ENCODE data around the gene SMIM35.

SMIM35 gene

GRCh38 chr11:117989351-117990102 lies 97.2 kb downstream of the SMIM35 start:
- no peak overlapping the region for H3K9ac ChIP-seq (ENCODE audit: low read length)

GRCh38 chr11:117986981-117987574 lies 99.7 kb downstream of the SMIM35 start:
- Histone ChIP-seq H3K4me2 (ENCODE audit: low read depth, low read length, poor library complexity, severe bottlenecking) (peak overlapping the region; percentile 98), H3K9ac (ENCODE audit: low read length) (peak overlapping the region; percentile 87), H3K79me2 (ENCODE audit: insufficient read depth, low read length) (peaks cover 47% of the 10 kb centered on the region), H3K9me2 (replicated peaks; ENCODE audit: insufficient read depth, low read length) (no peaks in the 10 kb centered on the region), H2AFZ (ENCODE audit: low read depth, low read length, severe bottlenecking) (no peak overlapping the region), H3K27ac (ENCODE audit: low read depth, low read length) (peak overlapping the region; percentile 75), H3K9me3 (ENCODE audit: insufficient read depth, low read length) (no peaks in the 10 kb centered on the region), H3F3A (ENCODE audit: insufficient read depth) (peaks cover 4% of the 10 kb centered on the region; the same call in 1 of the 2 replicates), H4K20me1 (ENCODE audit: low read depth, low read length) (no peaks in the 10 kb centered on the region), H3K27me3 (ENCODE audit: low read length) (no peaks in the 10 kb centered on the region), H3K36me3 (ENCODE audit: low read length) (peaks cover 18% of the 10 kb centered on the region), H3K4me3 (ENCODE audit: insufficient read depth, low read length, poor library complexity, severe bottlenecking) (peak overlapping the region; percentile 87)
- TF ChIP-seq EZH2phosphoT487 (conservative IDR thresholded peaks at IDR 0.05; ENCODE audit: low read length) = no peak
- TF ChIP-seq CTCF (IDR thresholded peaks at IDR 0.05; ENCODE audit: insufficient read depth, low read length, poor library complexity, severe bottlenecking) = no peak

More at GRCh38 chr11:117989351-117990102, 97.2 kb downstream of the SMIM35 start:
- peak overlapping the region; percentile 38 for H3K4me2 ChIP-seq (ENCODE audit: low read depth, low read length, poor library complexity, severe bottlenecking)
- no peaks in the 10 kb centered on the region for H4K20me1 ChIP-seq (ENCODE audit: low read depth, low read length)
- no peak overlapping the region for H3K4me3 ChIP-seq (ENCODE audit: insufficient read depth, low read length, poor library complexity, severe bottlenecking)
- no peaks in the 10 kb centered on the region for H3K9me3 ChIP-seq (ENCODE audit: insufficient read depth, low read length)
- peaks cover 4% of the 10 kb centered on the region; the same call in 1 of the 2 replicates for H3F3A ChIP-seq (ENCODE audit: insufficient read depth)
- no peak overlapping the region for H2AFZ ChIP-seq (ENCODE audit: low read depth, low read length, severe bottlenecking)
- H3K27me3 ChIP-seq (ENCODE audit: low read length) = no peaks in the 10 kb centered on the region
- H3K27ac ChIP-seq (ENCODE audit: low read depth, low read length) = peak overlapping the region; percentile 66; the same call in 1 of the 2 replicates
- H3K79me2 ChIP-seq (ENCODE audit: insufficient read depth, low read length) = peaks cover 48% of the 10 kb centered on the region
- H3K9me2 ChIP-seq (replicated peaks; ENCODE audit: insufficient read depth, low read length) = no peaks in the 10 kb centered on the region
- TF ChIP-seq EZH2phosphoT487 (conservative IDR thresholded peaks at IDR 0.05; ENCODE audit: low read length) (no peak), CTCF (IDR thresholded peaks at IDR 0.05; ENCODE audit: insufficient read depth, low read length, poor library complexity, severe bottlenecking) (no peak)
- peaks cover 33% of the 10 kb centered on the region for H3K36me3 ChIP-seq (ENCODE audit: low read length)

- Histone ChIP-seq H3K36me3 (ENCODE audit: low read length) (peaks cover 13% of the 10 kb centered on the region), H3F3A (ENCODE audit: insufficient read depth) (peaks cover 2% of the 10 kb centered on the region; the same call in 1 of the 2 replicates), H3K9me3 (ENCODE audit: insufficient read depth, low read length) (no peaks in the 10 kb centered on the region), H2AFZ (ENCODE audit: low read depth, low read length, severe bottlenecking) (peak within 1 kb of the TSS; percentile 16), H3K9ac (ENCODE audit: low read length) (peak within 1 kb of the TSS; percentile 87), H3K4me3 (ENCODE audit: insufficient read depth, low read length, poor library complexity, severe bottlenecking) (peak within 1 kb of the TSS; percentile 87), H3K4me2 (ENCODE audit: low read depth, low read length, poor library complexity, severe bottlenecking) (peak within 1 kb of the TSS; percentile 98), H3K79me2 (ENCODE audit: insufficient read depth, low read length) (peaks cover 39% of the 10 kb centered on the region), H3K27ac (ENCODE audit: low read depth, low read length) (peak within 1 kb of the TSS; percentile 75), H4K20me1 (ENCODE audit: low read depth, low read length) (no peaks in the 10 kb centered on the region), H3K27me3 (ENCODE audit: low read length) (no peaks in the 10 kb centered on the region), H3K9me2 (replicated peaks; ENCODE audit: insufficient read depth, low read length) (no peaks in the 10 kb centered on the region)
- TF ChIP-seq CTCF (IDR thresholded peaks at IDR 0.05; ENCODE audit: insufficient read depth, low read length, poor library complexity, severe bottlenecking) (no peak), EZH2phosphoT487 (conservative IDR thresholded peaks at IDR 0.05; ENCODE audit: low read length) (no peak)
Observed at GRCh38 chr11:117985953-117986887, 100.5 kb downstream of the SMIM35 start, which contains the start of gene IL10RA. Gene IL10RA (plus strand): TSS chr11:117986394. CDS start chr11:117986468, 74 bp downstream.

Data from SU-DHL-6 (cell line).